ENCODE results near the gene CAB39. TPM values are rescaled to one million over a fixed set of nuclear protein-coding genes. Genes with fewer than 3 reads are reported as not detected.

The CAB39 gene
- total RNA-seq, 1 donor from 2014 or later, result 57.8 TPM

- Histone ChIP-seq H3K27me3 (ENCODE audit: control insufficient read depth, insufficient read depth, low read length) (peaks cover 13% of the 10 kb centered on the region), H3K36me3 (ENCODE audit: control insufficient read depth, insufficient read depth, low read length) (no peaks in the 10 kb centered on the region), H3K4me3 (ENCODE audit: low read depth, low read length) (no peak overlapping the region)
- TF ChIP-seq, protein P1, sequence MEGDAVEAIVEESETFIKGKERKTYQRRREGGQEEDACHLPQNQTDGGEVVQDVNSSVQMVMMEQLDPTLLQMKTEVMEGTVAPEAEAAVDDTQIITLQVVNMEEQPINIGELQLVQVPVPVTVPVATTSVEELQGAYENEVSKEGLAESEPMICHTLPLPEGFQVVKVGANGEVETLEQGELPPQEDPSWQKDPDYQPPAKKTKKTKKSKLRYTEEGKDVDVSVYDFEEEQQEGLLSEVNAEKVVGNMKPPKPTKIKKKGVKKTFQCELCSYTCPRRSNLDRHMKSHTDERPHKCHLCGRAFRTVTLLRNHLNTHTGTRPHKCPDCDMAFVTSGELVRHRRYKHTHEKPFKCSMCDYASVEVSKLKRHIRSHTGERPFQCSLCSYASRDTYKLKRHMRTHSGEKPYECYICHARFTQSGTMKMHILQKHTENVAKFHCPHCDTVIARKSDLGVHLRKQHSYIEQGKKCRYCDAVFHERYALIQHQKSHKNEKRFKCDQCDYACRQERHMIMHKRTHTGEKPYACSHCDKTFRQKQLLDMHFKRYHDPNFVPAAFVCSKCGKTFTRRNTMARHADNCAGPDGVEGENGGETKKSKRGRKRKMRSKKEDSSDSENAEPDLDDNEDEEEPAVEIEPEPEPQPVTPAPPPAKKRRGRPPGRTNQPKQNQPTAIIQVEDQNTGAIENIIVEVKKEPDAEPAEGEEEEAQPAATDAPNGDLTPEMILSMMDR (IDR thresholded peaks at IDR 0.05; ENCODE audit: insufficient read depth, low read length, poor library complexity, severe bottlenecking), result no peak
- DNase-seq (ENCODE audit: low read depth), result no peak
Measured at GRCh38 chr2:230829959-230830358, 117.3 kb downstream of the CAB39 start.

DNA sequence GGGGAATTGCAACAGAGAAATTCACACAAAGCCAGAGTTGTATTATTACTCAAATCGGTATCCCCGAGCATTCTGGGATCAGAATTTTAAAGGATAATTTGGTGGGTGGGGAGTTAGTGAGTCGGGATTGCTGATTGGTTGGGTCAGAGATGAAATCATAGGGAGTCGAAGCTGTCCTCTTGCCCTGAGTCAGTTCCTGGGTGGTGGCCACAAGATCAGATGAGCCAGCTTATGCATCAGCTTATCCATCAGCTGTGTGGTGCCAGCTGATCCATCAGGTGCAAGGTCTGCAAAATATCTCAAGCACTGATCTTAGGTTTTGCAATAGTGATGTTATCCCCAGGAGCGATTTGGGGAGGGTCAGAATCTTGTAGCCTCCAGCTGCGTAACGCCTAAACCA, 117.8 kb downstream of the CAB39 start:
- H3K4me3 ChIP-seq (ENCODE audit: low read depth, low read length), result no peak overlapping the region
- H3K36me3 ChIP-seq (ENCODE audit: control insufficient read depth, insufficient read depth, low read length), result no peaks in the 10 kb centered on the region
- peaks cover 13% of the 10 kb centered on the region for H3K27me3 ChIP-seq (ENCODE audit: control insufficient read depth, insufficient read depth, low read length)
- TF ChIP-seq, protein P1 (IDR thresholded peaks at IDR 0.05; ENCODE audit: insufficient read depth, low read length, poor library complexity, severe bottlenecking), result no peak
- no peak for DNase-seq (ENCODE audit: low read depth)

DNA sequence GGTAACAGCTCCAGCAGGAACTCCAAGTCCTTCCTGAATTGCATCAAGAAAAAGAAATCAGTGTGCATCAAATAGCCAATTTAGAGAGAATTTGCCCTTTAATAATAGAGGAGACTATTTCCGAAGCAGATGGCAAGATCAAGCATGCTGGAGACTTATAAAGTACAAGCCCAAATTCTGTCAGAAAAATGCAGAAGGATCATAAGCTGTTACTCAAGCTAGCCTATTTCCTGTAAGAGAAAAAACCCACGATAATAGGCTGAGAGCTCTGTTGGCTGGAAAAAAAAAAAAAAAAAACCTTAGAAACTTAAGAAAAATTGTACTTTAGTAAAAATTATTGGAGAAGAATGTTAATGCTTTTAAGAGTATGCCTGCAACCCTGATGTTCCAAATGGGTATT, 127.7 kb downstream of the CAB39 start:
- H3K36me3 ChIP-seq (ENCODE audit: control insufficient read depth, insufficient read depth, low read length), result no peaks in the 10 kb centered on the region
- H3K4me3 ChIP-seq (ENCODE audit: low read depth, low read length), result no peak overlapping the region
- H3K27me3 ChIP-seq (ENCODE audit: control insufficient read depth, insufficient read depth, low read length), result no peaks in the 10 kb centered on the region
- DNase-seq (ENCODE audit: low read depth), result no peak
- TF ChIP-seq, protein P1 (IDR thresholded peaks at IDR 0.05; ENCODE audit: insufficient read depth, low read length, poor library complexity, severe bottlenecking), result no peak

GRCh38 chr2:230842473-230842872, 129.8 kb downstream of the CAB39 start:
- TF ChIP-seq, protein P1 (IDR thresholded peaks at IDR 0.05; ENCODE audit: insufficient read depth, low read length, poor library complexity, severe bottlenecking), result no peak
- DNase-seq (ENCODE audit: low read depth), result peak; percentile 18
- Histone ChIP-seq H3K36me3 (ENCODE audit: control insufficient read depth, insufficient read depth, low read length) (no peaks in the 10 kb centered on the region), H3K27me3 (ENCODE audit: control insufficient read depth, insufficient read depth, low read length) (no peaks in the 10 kb centered on the region), H3K4me3 (ENCODE audit: low read depth, low read length) (no peak overlapping the region)

DNA sequence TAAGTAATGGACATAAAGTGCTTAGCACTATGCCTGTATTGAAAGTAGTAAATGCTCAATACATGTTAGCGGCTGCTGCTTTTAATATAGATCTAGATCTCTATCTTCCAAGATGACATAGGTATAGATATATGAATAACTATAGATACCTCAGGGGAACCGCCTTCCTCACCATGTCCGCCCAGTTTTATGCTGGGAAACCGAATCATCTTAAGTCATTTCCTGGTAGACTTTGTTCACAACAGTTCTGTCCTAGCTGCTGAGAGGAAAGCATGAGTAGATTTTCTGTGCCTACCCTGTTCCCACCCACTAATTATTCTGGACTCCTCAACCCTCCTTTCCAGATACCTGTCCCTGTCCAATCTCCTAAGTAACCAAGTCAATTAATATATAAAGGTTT, 130.5 kb downstream of the CAB39 start:
- Histone ChIP-seq H3K36me3 (ENCODE audit: control insufficient read depth, insufficient read depth, low read length) (no peaks in the 10 kb centered on the region), H3K4me3 (ENCODE audit: low read depth, low read length) (no peak overlapping the region), H3K27me3 (ENCODE audit: control insufficient read depth, insufficient read depth, low read length) (no peaks in the 10 kb centered on the region)
- DNase-seq (ENCODE audit: low read depth), result no peak
- TF ChIP-seq, protein P1 (IDR thresholded peaks at IDR 0.05; ENCODE audit: insufficient read depth, low read length, poor library complexity, severe bottlenecking), result no peak

DNA sequence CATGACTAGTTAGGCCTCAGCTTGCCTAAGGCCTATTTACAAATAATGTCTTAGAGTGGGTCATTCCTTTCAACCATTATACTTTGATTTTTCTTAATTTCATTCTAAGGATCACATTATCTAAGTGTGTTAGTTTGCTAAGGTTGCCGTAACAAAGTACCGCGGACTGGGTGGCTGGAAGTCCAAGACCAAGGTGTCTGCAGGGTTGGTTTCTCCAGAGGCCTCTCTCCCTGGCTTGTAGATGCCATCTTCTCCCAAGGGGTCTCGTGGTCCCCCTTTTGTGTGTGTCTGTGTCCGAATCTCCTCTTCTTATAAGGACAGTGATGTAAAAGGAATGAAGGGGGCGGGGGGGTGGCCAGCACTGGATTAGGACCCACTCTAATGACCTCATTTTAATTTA, 133.7 kb downstream of the CAB39 start:
- DNase-seq (ENCODE audit: low read depth), result no peak
- no peak overlapping the region for H3K4me3 ChIP-seq (ENCODE audit: low read depth, low read length)
- TF ChIP-seq, protein P1 (IDR thresholded peaks at IDR 0.05; ENCODE audit: insufficient read depth, low read length, poor library complexity, severe bottlenecking), result no peak
- H3K27me3 ChIP-seq (ENCODE audit: control insufficient read depth, insufficient read depth, low read length), result no peaks in the 10 kb centered on the region
- no peaks in the 10 kb centered on the region for H3K36me3 ChIP-seq (ENCODE audit: control insufficient read depth, insufficient read depth, low read length)

Measured in kidney epithelial cell (primary cell).